Prostate gland (tissue), 2 donors: ENCODE data around the gene ADAMTS12.

ENCODE experiments used
- CTCF ChIP-seq, 4 experiments: fragments of 200-600 bp in 2 of 4; fragments of 450-650 bp in 2 of 4; sonication (generic) in 2 of 4; IDR thresholded peaks; 1 replicate in 3 of 4; 2 replicates in 1 of 4; pipeline ENCODE4 v1.5.1; 2016 to 2019; ENCODE audit warnings: antibody characterized with exemption in 4 of 4, mild to moderate bottlenecking in 2 of 4, moderate library complexity in 2 of 4
- POLR2A ChIP-seq: fragments of 450-650 bp; IDR thresholded peaks from one replicate; pipeline ENCODE4 v1.6.1; 2016; ENCODE audit warnings: antibody characterized with exemption, mild to moderate bottlenecking

GRCh38 chr5:33538201-33538600 is 353.6 kb downstream of the ADAMTS12 start:
- no peak for TF ChIP-seq CTCF (IDR thresholded peaks at IDR 0.05)
- TF ChIP-seq POLR2A = no peak
